SIG-M5 treated with dmso at 0.1 percent for 504 hours (cell line): Measurements from ENCODE around the gene OR2G6.
"Not testable (repeated sequence)": the region's sequence is repeated elsewhere in the genome, so short reads cannot be mapped to it uniquely, and the experiment has no call there.

Source experiments
- DNase-seq: peaks from one replicate; lab custom pipeline; 2025; ENCODE audit not compliant: unreplicated experiment; lab: John Stamatoyannopoulos, UW

The OR2G6 gene

DNA sequence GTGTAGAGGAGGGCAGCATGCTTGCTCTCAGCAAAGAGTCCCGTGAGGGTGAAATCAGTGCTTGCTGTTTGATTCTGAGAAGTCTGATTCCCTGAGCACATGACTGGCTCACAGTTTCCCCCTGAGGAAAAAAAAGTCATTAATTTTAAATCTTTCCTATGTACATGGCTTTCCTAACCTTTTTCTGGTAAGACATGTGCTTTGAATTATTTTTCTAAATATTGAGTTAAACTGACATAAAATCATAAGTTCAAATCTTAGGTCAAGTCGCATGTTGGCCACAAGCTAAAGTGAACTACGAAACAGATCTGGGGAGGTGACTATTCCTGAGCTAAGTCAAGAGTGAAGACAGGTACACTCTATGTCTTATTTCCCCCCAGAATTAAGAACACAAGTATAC is 66.8 kb downstream of the OR2G6 start, which contains the start of gene OR2T34:
Gene OR2T34 (minus strand): TSS at position 101 of the 400 bp plus-strand sequence. CDS start 0 bp downstream, at position 101.
- not testable (repeated sequence) for DNase-seq

- peak; percentile 32 for DNase-seq
Measured at GRCh38 chr1:248576260-248576980, 68.5 kb downstream of the OR2G6 start.
